ENCODE measurements around the gene ZBTB18.

The ZBTB18 gene

GRCh38 chr1:244064621-244065020 is 13.5 kb downstream of the ZBTB18 start:
- DNase-seq: no peak

DNA sequence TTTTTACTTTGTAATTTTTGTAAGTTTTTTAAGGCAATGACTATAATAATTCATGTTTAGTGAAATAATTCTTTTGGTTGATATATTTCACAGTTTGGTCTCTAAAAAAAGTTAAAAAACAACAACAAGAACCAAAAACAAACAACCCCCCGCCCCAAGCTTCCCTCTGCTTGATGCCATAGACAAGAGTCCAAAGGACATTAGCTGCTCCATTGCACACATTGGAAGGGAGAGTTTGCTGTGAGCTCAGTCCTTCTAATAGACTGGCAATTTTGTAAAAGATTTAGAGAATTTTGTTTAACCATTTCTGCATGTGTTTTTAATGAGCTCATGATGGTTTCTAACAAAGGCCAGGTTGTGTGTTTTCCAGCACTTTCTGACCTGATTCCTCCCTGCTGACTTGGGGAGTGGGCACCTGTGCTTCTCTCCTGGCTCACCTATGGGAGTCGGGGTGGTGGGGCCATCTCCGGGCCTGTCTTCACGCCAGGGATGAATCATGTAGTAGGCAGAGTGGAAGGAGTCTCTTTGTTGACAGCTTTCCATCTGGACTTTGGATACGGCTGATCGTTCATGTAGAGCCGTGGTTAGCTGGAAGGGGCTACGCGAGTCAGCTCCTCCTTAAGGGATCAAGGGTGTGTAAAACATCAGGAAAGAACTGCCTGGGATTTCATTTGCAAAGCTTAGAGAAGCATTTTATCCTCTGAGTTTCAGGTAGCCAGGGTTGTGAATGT is 14.1 kb downstream of the ZBTB18 start:
- no peak for DNase-seq

- no peak for DNase-seq
These were observed 14.9 kb downstream of the ZBTB18 start for GRCh38 chr1:244065960-244066388.

DNA sequence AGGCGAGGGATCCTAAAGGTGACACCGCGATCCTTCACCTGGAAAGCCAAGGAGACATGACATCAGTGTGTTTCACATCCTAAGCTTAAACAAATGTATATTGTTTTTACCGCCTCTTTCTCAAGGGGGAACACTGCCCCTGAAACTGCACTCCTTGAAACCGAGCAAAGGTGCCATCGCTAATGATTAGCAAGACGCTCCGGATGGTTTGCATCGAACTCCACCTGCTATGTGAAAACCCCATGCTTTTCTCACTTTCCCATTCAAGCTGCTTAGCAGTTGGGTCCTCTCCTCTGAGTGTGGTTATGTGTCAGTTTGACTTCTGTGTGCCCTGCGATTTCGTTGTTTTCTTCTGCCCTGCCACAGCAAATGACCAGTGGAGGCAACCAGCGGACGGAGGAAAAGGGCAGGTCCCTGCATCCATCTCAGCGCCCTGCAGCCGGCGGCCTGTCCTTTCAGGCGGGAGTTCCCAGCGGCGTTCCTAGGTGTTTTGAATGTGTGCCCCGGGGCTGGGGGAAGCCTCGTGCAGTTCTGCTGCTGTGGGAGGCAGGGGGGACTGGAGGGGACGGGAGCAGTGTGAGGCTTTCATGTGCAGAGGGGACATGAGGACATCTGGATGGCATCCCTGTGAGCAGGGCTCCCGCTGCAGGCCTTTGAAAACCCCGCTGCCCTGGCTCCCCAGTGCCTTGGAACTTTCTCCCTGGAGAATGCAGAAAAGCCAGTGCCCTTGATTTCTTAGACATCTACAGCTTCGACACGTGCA is 16.1 kb downstream of the ZBTB18 start:
- no peak for DNase-seq

- no peak for DNase-seq
These were observed 16.8 kb downstream of the ZBTB18 start for GRCh38 chr1:244067893-244068292.

GRCh38 chr1:244068567-244068966 is 17.5 kb downstream of the ZBTB18 start:
- no peak for DNase-seq

GRCh38 chr1:244069326-244069898 is 18.3 kb downstream of the ZBTB18 start:
- no peak for DNase-seq

DNA sequence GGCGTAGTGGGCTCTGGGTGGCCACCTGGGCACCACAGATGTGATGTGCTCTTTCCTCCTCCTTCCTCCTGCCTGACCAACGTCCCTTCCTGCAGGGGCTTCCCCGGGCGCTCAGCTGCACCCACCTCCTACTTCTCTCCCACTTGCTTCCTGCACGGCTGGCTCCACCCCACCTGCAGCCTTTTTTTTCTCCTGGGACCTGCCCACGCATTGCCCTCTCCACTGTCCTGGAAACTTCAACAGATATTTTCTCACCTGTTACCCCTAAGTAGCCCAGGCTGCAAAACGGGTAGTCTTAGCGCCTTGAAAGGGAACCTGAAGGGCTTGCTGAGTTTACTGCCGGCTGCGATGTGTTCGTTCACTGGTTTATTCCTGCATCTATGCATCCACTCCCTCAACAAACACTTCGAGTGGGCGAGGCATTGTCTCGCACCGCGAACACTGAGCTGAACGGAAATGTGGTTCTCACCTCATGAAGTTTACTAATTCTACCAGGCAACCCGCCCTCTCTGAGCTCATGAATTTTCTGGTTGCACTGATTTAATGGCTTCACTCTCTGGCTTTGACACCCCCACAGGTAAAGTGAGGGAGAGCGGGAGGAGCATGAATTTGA is 23.6 kb downstream of the ZBTB18 start:
- no peak for DNase-seq

- DNase-seq: no peak
These were observed 24.2 kb downstream of the ZBTB18 start for GRCh38 chr1:244075247-244075722.

- no peak for DNase-seq
These were observed 25.7 kb downstream of the ZBTB18 start for GRCh38 chr1:244076740-244077139.

- no peak for DNase-seq
These were observed 26.6 kb downstream of the ZBTB18 start for GRCh38 chr1:244077473-244078220.

GRCh38 chr1:244080343-244080929 is 29.4 kb downstream of the ZBTB18 start:
- DNase-seq: no peak

- DNase-seq: no peak
These were observed 31.9 kb downstream of the ZBTB18 start for GRCh38 chr1:244082969-244083368.

- DNase-seq: no peak
These were observed 32.4 kb downstream of the ZBTB18 start for GRCh38 chr1:244083383-244083943.

DNA sequence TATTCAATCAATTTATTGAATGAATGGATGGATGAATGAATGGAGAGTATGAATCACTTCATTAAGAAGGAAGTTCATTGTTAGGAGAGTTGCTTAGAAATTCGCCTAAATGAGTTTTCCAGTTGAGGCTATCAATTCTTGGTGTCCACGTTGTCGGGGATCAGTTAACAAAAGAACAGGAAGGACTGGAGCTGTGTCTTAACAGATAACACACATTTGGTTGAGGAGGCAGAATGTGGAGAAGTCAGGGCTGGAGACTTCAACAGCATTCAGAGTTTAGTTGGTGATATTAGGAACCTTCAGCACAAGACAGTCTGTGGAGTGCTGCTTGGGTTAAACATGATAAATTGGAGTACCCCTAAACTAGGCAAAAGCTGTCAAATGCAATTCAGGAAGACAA is 33.7 kb downstream of the ZBTB18 start:
- DNase-seq: no peak

DNA sequence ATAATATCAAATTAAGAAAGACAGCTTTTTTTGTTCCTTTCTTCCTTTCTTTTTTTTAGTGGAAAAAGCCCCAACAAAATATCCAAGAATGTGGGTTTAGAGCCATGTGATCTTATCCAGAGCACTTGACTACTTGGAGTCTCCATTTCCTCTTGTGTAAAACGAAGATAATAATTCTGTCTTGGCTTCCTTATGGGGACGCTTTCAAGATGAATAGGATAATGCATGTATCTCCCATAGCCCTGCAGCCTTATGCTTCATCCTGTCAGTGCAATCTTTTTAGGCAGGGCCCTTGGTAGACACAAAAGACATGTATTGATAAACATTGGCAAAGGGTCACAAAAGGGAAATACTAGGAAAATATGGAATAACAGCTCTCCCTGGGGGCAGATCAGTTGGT is 34.8 kb downstream of the ZBTB18 start:
- no peak for DNase-seq

DNA sequence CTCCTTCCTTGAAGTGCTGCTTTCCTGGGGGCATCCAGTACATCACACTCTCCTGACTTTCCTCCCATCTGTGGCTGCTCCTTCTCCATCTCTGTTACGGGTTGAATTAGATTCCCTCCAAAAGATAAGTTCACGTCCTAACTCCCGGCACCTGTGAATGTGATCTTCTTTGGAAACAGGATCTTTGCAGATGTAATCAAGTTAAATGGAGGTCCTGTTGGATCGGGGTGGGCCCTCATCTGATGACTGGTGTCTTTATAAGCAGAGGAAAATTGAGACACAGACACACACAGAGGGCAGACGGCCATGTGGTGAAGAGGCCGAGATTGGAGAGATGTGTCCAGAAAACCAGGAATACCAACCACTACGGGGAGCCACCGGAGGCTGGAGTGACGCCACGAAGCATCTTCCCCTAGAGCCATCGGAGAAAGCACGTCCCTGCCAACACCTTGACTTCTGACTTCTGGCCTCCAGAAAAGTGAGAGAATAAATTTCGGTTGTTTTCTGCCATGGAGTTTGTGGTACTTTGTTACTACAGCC is 36.0 kb downstream of the ZBTB18 start:
- DNase-seq: no peak

GRCh38 chr1:244087611-244088010 is 36.5 kb downstream of the ZBTB18 start:
- no peak for DNase-seq

- no peak for DNase-seq
These were observed 37.1 kb downstream of the ZBTB18 start for GRCh38 chr1:244088161-244088560.

GRCh38 chr1:244089561-244089960 is 38.5 kb downstream of the ZBTB18 start:
- DNase-seq: no peak

- DNase-seq: no peak
These were observed 39.6 kb downstream of the ZBTB18 start for GRCh38 chr1:244090645-244091044.
